B cell (primary cell): ENCODE results near the gene SKAP1. TPM values are rescaled to one million over a fixed set of nuclear protein-coding genes. Genes with fewer than 3 reads are reported as not detected.
A peak's percentile ranks its signal among the peaks of the same experiment; 100 is the strongest.

ENCODE experiments used
- ATAC-seq: fragments of 200-7000 bp; cut with Tn5 transposase; one replicate; pipeline ENCODE4 v1.10.0; 2021; ENCODE audit warnings: low read depth, mild to moderate bottlenecking, moderate number of reproducible peaks, moderate library complexity
- CTCF ChIA-PET: fragments of 350-600 bp; sonication (Branson Sonifier 250); formaldehyde crosslinking; loops from one replicate; lab custom pipeline; 2021; ENCODE audit warnings: antibody characterized with exemption, inconsistent platforms; lab: Charles Lee
- POLR2A ChIA-PET: fragments of 350-600 bp; sonication (Branson Sonifier 250); formaldehyde crosslinking; loops from one replicate; lab custom pipeline; 2021; ENCODE audit warnings: antibody characterized with exemption; lab: Charles Lee
- DNase-seq: peaks from one replicate; pipeline ENCODE4 v3.0.0; 2013
- H2AFZ ChIP-seq: 2 replicates; pipeline ENCODE4 v1.6.1; 2012; ENCODE audit warnings: mild to moderate bottlenecking, low read depth, low read length; ENCODE audit not compliant: insufficient read depth, poor library complexity, severe bottlenecking
- H3K27ac ChIP-seq, 2 donors: 1 replicate in 1 of 2; 2 replicates in 1 of 2; pipeline ENCODE4 v1.5.1; 2012 to 2013; ENCODE audit warnings: low read length in 2 of 2, mild to moderate bottlenecking in 2 of 2, moderate library complexity in 1 of 2
- H3K27me3 ChIP-seq, 4 experiments: fragments of 200-600 bp in 1 of 4; sonication (generic) in 1 of 4; replicated peaks in 1 of 4; 1 replicate in 2 of 4; 2 replicates in 2 of 4; pipeline versions ENCODE4 v1.6.1 to v1.7.0; 2013 to 2016; ENCODE audit warnings: low read length in 3 of 4, mild to moderate bottlenecking in 2 of 4, mixed read lengths in 1 of 4, moderate library complexity in 1 of 4; ENCODE audit not compliant: insufficient read depth in 4 of 4, control insufficient read depth in 3 of 4; ENCODE audit errors: control extremely low read depth in 1 of 4
- H3K36me3 ChIP-seq, 2 experiments: replicated peaks in 1 of 2; 1 replicate in 1 of 2; 2 replicates in 1 of 2; pipeline versions ENCODE4 v1.6.1 to v1.7.1; 2013; ENCODE audit warnings: low read length in 1 of 2; ENCODE audit not compliant: insufficient read depth in 2 of 2, control insufficient read depth in 1 of 2; ENCODE audit errors: control extremely low read depth in 1 of 2, extremely low read depth in 1 of 2
- H3K4me1 ChIP-seq, 2 donors: fragments of 200-600 bp in 1 of 2; sonication (generic) in 1 of 2; 1 replicate in 1 of 2; 2 replicates in 1 of 2; pipeline versions ENCODE4 v1.5.1 to v1.6.1; 2013 to 2017; ENCODE audit warnings: low read length in 2 of 2; ENCODE audit not compliant: control insufficient read depth in 2 of 2, insufficient read depth in 2 of 2
- H3K4me2 ChIP-seq: replicated peaks from 2 replicates; pipeline ENCODE3; 2012; ENCODE audit warnings: mild to moderate bottlenecking, low read depth, low read length; ENCODE audit not compliant: poor library complexity, severe bottlenecking
- H3K4me3 ChIP-seq, 5 experiments: fragments of 200-600 bp in 1 of 5; sonication (generic) in 1 of 5; 1 replicate in 3 of 5; 2 replicates in 2 of 5; pipeline versions ENCODE4 v1.5.1 to v1.7.0; 2011 to 2016; ENCODE audit warnings: low read length in 4 of 5, mild to moderate bottlenecking in 4 of 5, low read depth in 2 of 5, control low read depth in 1 of 5, moderate library complexity in 1 of 5; ENCODE audit not compliant: insufficient read depth in 1 of 5; ENCODE audit errors: control extremely low read depth in 1 of 5, extremely low read depth in 1 of 5
- H3K79me2 ChIP-seq: fragments of 200-600 bp; sonication (generic); one replicate; pipeline ENCODE4 v1.6.0; 2016; ENCODE audit warnings: low read length; ENCODE audit not compliant: control insufficient read depth, insufficient read depth
- H3K9ac ChIP-seq: fragments of 200-600 bp; sonication (generic); 2 replicates; pipeline ENCODE4 v1.6.1; 2017; ENCODE audit warnings: mild to moderate bottlenecking, low read length, moderate library complexity
- H3K9me3 ChIP-seq, 3 donors: one replicate each; pipeline versions ENCODE4 v1.6.1 to v1.7.1; 2013; ENCODE audit warnings: low read length in 2 of 3; ENCODE audit not compliant: control insufficient read depth in 2 of 3, insufficient read depth in 1 of 3; ENCODE audit errors: control extremely low read depth in 1 of 3
- H4K20me1 ChIP-seq: 2 replicates; pipeline ENCODE4 v1.6.0; 2012; ENCODE audit warnings: mild to moderate bottlenecking, low read length; ENCODE audit not compliant: insufficient read depth, control insufficient read depth, poor library complexity, severe bottlenecking
- H3K27ac Mint-ChIP-seq: one replicate; pipeline ENCODE4 v1.8.0; 2021; ENCODE audit warnings: mixed read lengths
- H3K27me3 Mint-ChIP-seq: one replicate; pipeline ENCODE4 v1.8.0; 2021; ENCODE audit warnings: mixed read lengths
- H3K4me1 Mint-ChIP-seq: one replicate; pipeline ENCODE4 v1.8.0; 2021; ENCODE audit warnings: mixed read lengths
- H3K4me3 Mint-ChIP-seq: one replicate; pipeline ENCODE4 v1.8.0; 2021; ENCODE audit warnings: mixed read lengths
- H3K9me3 Mint-ChIP-seq: one replicate; pipeline ENCODE4 v1.8.0; 2022; ENCODE audit warnings: mixed read lengths; ENCODE audit not compliant: insufficient read depth
- EZH2 ChIP-seq: IDR thresholded peaks from 2 replicates; pipeline ENCODE4 v1.6.1; 2012; ENCODE audit warnings: borderline replicate concordance, low read depth, mild to moderate bottlenecking, moderate library complexity, low read length; ENCODE audit not compliant: insufficient read depth, poor library complexity, severe bottlenecking
- WGBS: methylation state at CpG from one replicate; pipeline ENCODE4 v1.1.5; 2013; ENCODE audit warnings: missing lambda C conversion rate; ENCODE audit not compliant: insufficient coverage; 5-methylcytosine and 5-hydroxymethylcytosine counted together
- intact Hi-C: fragments of 100-400 bp; cut with micrococcal nuclease; formaldehyde crosslinking; loops from one replicate; pipeline ENCODE4 v1.10.0; 2022
- polyA plus RNA-seq: library from polyadenylated mRNA; depleted of rRNA; stranded (reverse); fragments of >200 nt; gene quantifications from 2 replicates; pipeline ENCODE4 v1.2.3, GENCODE V29; 2012
- total RNA-seq, 2 donors: library from RNA; stranded (reverse); fragments of 120-200 nt in 1 of 2; gene quantifications; 1 replicate in 1 of 2; 2 replicates in 1 of 2; pipeline versions ENCODE4 v1.2.3 to v1.2.4, GENCODE V29; 2013 to 2022
- TF ChIP-seq, protein P1 (sequence below): fragments of 200-600 bp; IDR thresholded peaks from one replicate; pipeline ENCODE4 v1.8.0; 2022; ENCODE audit warnings: antibody characterized with exemption, mild to moderate bottlenecking

The SKAP1 gene
- total and polyA plus RNA-seq, 2 donors (not counting 1 experiment from before 2014, with no cell fraction given): 33.1 to 37.3 TPM

DNA sequence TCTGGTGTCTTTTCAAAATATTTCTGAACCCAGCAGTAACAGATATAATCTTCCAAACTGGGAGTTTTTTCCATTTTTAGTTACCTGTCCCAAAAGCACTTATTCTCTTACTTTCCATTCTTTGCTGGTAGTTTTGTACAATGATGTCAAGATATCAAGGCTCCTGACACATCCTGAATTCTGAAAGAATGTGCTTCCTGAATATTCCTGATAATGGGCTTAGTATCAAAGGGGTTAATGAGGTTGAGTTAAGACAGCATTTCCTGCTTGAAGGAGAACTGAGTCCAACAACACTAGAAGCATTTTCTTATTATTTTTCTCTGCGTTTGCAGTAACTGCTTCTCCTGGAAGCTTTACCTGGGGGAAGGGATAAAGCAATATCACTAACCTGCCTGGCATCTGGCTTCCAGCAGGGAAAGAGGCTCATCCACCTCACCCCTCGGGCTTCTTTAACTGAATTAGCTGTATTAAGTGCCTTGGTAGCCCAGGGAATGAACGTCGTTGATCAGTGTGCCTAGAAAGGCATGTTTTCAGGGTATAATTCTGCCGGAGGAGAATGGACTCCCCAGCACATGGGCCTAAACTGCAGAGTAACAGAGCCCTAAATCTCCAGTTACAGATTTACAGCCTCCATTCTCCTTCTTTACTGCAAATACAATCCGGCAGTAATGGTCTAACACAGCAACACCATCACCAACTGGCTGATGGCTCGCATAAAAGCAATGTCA lies 188.1 kb downstream of the SKAP1 start:
- Histone ChIP-seq H3K9me3 (no peaks in the 10 kb centered on the region), H3K36me3 (no peaks in the 10 kb centered on the region), H3K79me2 (no peaks in the 10 kb centered on the region), H4K20me1 (no peaks in the 10 kb centered on the region), H3K27me3 (no peaks in the 10 kb centered on the region), H2AFZ (no peak overlapping the region), H3K9ac (no peak overlapping the region), H3K4me1 (peaks cover 13 to 16% of the 10 kb centered on the region in 2 donors), H3K27ac (no peak overlapping the region), H3K4me3 (no peak overlapping the region), H3K4me2 (no peak overlapping the region)
- peaks cover 22% of the 10 kb centered on the region for H3K4me1 Mint-ChIP-seq
- H3K9me3 Mint-ChIP-seq: no peaks in the 10 kb centered on the region
- intact Hi-C loops: no loop called here
- CTCF ChIA-PET: no interaction called here
- TF ChIP-seq, protein P1, sequence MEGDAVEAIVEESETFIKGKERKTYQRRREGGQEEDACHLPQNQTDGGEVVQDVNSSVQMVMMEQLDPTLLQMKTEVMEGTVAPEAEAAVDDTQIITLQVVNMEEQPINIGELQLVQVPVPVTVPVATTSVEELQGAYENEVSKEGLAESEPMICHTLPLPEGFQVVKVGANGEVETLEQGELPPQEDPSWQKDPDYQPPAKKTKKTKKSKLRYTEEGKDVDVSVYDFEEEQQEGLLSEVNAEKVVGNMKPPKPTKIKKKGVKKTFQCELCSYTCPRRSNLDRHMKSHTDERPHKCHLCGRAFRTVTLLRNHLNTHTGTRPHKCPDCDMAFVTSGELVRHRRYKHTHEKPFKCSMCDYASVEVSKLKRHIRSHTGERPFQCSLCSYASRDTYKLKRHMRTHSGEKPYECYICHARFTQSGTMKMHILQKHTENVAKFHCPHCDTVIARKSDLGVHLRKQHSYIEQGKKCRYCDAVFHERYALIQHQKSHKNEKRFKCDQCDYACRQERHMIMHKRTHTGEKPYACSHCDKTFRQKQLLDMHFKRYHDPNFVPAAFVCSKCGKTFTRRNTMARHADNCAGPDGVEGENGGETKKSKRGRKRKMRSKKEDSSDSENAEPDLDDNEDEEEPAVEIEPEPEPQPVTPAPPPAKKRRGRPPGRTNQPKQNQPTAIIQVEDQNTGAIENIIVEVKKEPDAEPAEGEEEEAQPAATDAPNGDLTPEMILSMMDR: no peak
- no peak for TF ChIP-seq EZH2
- no peak overlapping the region for H3K27ac Mint-ChIP-seq
- POLR2A ChIA-PET: no interaction called here
- ATAC-seq (no peak), DNase-seq (no peak)
- no peak overlapping the region for H3K4me3 Mint-ChIP-seq
- 97% methylated on average over 5 of the region's 7 CpGs for WGBS
- no peaks in the 10 kb centered on the region for H3K27me3 Mint-ChIP-seq

DNA sequence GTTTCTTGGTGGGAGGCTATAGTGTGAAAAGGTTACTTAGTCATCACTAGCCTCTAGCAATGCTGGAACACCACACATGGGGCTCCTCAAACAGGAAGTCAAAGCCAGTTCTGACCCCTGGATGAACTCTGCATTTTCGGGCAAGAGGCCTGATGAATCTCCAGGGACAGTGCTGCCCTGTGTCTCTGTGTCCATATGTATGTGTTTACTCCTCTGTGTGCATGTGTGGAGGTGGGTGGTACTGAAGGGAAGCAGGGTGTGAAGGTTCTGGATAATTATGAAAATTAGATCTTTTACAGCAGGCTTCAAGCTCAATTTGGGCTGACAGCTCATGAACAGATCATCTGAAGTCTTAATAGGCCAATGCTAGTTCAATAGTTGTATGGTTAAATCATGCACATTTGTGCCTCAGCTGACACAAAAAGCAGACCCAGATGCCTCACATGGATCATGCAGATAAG lies 188.9 kb downstream of the SKAP1 start:
- ChIA-PET CTCF (no interaction called here), POLR2A (no interaction called here)
- Mint-ChIP-seq H3K27ac (peak overlapping the region; percentile 23), H3K27me3 (no peaks in the 10 kb centered on the region), H3K4me3 (no peak overlapping the region), H3K9me3 (no peaks in the 10 kb centered on the region), H3K4me1 (peaks cover 22% of the 10 kb centered on the region)
- no peak overlapping the region for H3K9ac ChIP-seq
- intact Hi-C loops: no loop called here
- WGBS: 0% methylated on average over 1 of the region's 1 CpG
- DNase-seq: no peak
- H2AFZ ChIP-seq: no peak overlapping the region
- H3K36me3 ChIP-seq: no peaks in the 10 kb centered on the region
- peaks cover 13 to 16% of the 10 kb centered on the region in 2 donors for H3K4me1 ChIP-seq
- no peak overlapping the region for H3K27ac ChIP-seq
- H3K79me2 ChIP-seq: no peaks in the 10 kb centered on the region
- ATAC-seq: no peak
- H3K4me3 ChIP-seq: no peak overlapping the region
- H3K4me2 ChIP-seq: no peak overlapping the region
- no peak for TF ChIP-seq EZH2
- TF ChIP-seq, protein P1: no peak
- H4K20me1 ChIP-seq: no peaks in the 10 kb centered on the region
- H3K9me3 ChIP-seq: no peaks in the 10 kb centered on the region
- no peaks in the 10 kb centered on the region for H3K27me3 ChIP-seq
